ENCODE measurements around the gene AHSG.
"Not testable (repeated sequence)": the region's sequence is repeated elsewhere in the genome, so short reads cannot be mapped to it uniquely, and the experiment has no call there.

AHSG gene

GRCh38 chr3:186612721-186613636 lies at the start of gene AHSG:
TSS of gene AHSG (plus strand) at chr3:186613060. CDS start at chr3:186613142, 82 bp downstream.
- no peak for DNase-seq

- no peak for DNase-seq
Observed at GRCh38 chr3:186564586-186564985, 48.3 kb upstream of the AHSG start.

- DNase-seq, result no peak
Observed at GRCh38 chr3:186566772-186567071, 46.1 kb upstream of the AHSG start.

- peak; percentile 90 for DNase-seq
Observed at GRCh38 chr3:186567072-186567921, 45.6 kb upstream of the AHSG start, which contains the start of gene TBCCD1. TSS of gene TBCCD1 (minus strand) at chr3:186567339. CDS start at chr3:186564329, 3,010 bp downstream.

DNA sequence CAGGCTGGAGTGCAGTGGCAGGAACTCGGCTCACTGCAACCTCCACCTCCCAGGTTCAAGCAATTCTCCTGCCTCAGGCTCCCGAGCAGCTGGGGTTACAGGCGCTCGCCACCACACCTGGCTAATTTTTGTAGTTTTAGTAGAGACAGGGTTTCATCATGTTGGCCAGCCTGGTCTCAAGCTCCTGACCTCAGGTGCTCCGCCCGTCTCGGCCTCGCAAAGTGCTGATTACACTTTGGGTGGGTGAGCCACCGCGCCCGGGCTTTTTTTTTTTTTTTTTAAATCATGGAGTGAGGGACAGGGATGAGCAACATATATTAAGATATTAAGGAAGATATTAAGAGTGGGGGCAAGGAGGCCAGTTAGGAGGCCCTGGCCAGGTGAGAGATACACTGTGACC lies 43.5 kb upstream of the AHSG start:
- DNase-seq, result peak; percentile 43

DNA sequence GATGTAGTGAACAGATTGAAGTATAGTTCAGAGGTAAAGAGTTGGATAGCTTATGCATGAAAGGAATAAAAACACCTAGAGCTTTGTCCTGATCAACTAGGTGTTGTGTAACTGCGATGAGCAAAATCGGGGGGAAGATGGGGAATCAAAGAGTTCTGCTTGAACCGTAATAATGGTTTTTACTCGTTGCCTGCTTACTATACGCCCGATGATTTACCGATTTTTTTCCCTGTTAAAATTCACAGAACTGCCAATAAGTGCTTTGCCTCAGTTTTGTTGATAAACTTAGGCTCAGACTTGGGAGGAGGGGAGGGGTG lies 43.1 kb upstream of the AHSG start:
- no peak for DNase-seq

DNA sequence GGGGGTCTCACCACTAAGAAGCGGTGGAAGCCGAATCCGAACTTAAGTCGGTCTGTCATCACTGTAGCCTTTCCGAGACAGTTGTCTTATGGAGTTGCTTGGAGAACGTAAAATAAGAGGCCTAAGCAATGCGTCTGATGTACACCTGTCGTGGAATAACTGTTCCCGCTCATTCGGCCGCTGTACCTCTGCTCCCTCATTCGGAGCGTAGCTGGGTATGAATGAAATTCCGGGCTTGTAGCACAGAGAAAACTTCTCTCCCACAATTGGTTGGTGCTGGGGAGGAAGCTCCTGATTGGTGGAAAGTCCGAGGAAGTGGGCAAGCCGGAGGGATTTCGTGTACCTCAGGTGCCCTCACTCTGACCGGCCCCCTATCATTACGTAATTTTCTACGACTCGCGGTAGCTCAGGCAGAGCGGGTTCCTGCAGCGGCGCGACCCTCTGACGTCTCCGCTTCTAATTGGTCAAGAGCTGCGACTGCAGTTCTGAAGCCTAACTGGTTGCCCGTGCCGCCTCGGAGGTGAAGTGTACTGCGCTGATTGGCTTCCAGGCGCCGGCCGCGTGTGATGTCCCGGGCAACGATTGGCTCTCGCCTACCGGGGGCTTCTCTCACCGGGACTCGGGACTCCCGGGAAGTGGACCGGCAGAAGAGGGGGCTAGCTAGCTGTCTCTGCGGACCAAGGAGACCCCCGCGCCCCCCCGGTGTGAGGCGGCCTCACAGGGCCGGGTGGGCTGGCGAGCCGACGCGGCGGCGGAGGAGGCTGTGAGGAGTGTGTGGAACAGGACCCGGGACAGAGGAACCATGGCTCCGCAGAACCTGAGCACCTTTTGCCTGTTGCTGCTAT lies 42.5 kb upstream of the AHSG start, which contains the start of gene DNAJB11:
Gene DNAJB11, plus strand, starts transcription at position 625 of the 845 bp plus-strand sequence. Its CDS starts 178 bp downstream, at position 803.
- DNase-seq, result peak; percentile 99

DNA sequence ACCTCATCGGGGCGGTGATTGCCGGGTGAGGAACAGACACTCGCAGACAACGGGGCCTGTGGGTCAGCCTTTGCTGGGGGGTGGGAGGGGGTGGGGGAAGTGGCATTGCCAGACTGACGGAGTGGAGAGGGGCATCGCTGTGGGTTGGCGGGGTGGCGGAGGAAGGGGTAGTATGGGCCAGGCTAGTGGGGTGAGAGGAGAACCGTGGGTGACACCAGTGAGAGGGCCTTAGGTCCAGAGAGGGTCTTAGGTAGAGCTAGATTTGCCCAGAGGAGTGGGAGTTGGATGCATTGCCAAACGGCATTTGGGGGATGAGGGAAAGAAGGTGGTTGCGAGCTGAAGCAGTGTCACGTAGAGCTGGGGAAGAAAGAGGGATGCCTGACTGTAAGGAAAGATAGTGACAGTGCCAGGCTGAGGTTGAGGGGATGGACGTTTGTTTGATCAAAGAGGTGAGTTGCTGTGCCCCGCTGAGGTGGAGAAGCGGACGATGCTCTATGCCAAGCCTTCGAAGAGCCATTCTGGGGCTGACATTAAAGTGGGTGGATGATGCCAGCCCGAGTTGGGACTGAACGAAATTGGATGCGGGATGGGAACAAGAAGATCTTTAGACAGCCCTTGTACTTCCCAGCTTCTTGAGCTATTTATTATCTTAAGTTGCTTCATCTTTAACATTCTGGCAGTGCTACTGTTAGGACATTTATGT lies 41.8 kb upstream of the AHSG start:
- no peak for DNase-seq

DNA sequence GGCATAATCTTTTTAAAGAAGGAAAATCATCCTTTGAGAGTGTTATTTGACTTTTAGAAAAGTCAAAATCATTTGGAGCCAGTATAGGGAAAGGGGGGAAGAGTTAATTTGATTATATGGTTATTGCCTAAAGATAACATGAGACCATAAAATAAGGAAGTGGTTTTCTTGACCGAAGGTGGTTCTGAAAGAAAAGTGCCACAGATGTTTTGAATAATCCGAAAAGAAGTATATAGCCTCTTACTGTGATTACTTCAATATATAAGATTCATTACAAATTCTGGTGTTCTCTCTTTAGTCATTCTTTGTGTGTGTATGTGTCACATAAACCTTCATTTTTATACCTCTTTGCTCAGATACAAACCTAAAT lies 41.2 kb upstream of the AHSG start:
- peak; percentile 30 for DNase-seq

- no peak for DNase-seq
Observed at GRCh38 chr3:186577521-186577920, 35.3 kb upstream of the AHSG start.

DNA sequence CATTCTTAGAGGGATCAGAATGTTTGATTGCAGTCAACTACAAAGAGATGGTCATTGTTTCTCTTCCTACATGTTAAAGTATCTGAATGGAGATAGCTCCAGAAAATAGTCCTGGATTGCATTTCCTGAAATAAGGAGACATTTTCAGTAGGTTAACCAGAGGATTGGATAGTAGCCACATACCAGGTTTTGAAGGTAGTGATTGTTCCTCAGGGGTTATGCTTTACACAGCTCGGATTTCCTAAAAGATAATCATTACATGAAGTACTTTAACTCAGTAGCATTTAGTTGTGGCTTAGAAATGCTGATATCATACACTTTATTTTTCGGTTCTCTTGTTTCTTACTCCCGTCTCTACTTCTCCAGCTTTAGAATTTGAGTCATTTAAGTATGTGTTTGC lies 32.1 kb upstream of the AHSG start:
- no peak for DNase-seq

GRCh38 chr3:186582541-186582940 lies 30.3 kb upstream of the AHSG start:
- no peak for DNase-seq

DNA sequence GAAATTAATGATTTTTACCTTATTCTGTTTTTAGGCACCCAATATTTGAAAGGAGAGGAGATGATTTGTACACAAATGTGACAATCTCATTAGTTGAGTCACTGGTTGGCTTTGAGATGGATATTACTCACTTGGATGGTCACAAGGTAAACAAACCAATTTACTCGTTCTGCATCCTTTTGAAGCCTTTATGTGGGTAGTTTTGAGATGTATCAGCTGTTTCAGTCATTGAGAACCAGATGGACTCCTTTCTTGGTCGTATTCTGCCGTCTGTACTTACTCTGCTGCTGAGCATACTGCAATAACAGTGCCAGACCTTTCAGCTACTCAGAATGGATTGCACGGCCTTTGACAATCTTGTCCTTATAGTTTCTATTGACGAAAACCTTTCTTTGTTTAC lies 29.0 kb upstream of the AHSG start:
- DNase-seq, result no peak

DNA sequence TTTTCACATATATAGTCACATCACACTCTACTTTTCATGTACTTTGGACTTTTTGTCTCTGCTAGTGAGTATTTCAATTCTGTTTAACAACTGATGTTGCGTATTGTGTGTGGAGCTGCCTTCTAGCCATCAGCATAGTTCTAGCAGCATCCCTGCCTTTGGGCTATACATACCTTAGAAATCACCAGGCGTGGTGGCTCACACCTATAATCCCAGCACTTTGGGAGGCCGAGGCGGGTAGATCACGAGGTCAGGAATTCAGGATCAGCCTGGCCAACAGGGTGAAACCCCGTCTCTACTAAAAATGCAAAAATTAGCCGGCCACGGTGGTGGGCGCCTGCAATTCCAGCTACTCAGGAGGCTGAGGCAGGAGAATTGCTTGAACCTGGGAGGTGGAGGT lies 26.6 kb upstream of the AHSG start:
- DNase-seq, result not testable (repeated sequence)

DNA sequence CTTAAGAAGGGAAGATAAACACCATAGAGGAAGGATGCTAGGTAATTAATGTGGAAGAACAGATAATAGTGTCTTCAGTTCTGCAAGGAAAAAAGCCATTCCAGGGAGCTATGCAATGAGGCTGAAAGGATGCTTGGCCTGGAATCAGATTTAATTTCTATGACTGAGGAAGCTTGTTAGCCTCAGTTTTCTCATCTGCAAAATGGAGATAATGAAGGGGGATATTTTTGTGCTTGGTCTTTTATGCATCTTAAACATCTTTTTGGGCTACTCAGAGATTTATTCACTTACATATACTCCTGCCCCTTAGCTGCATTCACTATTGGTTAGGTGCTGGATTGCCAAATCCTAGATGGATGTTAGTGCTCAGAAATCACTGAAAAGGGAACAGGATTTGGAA lies 25.7 kb upstream of the AHSG start:
- no peak for DNase-seq

GRCh38 chr3:186588632-186589031 lies 24.2 kb upstream of the AHSG start:
- DNase-seq, result no peak

DNA sequence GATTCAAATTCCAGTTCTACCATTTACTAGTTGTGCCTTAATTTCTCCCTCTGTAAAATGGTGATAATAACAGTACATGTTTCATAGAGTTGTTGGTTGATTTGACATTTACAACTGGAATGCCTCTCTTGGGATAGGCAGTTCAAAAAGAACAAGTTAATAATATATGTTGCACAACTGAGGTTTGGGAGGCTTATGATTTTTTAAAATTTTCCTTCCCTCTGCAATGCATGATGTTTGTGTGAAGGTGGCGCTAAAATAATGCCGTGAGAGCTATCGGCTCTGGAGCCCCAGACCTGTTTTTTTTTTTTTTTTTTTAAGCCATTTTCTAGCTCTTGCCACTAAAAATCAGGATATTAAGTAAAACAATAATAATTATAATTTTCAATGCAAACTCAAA lies 23.7 kb upstream of the AHSG start:
- DNase-seq, result peak; percentile 58

GRCh38 chr3:186589856-186590579 lies 22.8 kb upstream of the AHSG start:
- no peak for DNase-seq

DNA sequence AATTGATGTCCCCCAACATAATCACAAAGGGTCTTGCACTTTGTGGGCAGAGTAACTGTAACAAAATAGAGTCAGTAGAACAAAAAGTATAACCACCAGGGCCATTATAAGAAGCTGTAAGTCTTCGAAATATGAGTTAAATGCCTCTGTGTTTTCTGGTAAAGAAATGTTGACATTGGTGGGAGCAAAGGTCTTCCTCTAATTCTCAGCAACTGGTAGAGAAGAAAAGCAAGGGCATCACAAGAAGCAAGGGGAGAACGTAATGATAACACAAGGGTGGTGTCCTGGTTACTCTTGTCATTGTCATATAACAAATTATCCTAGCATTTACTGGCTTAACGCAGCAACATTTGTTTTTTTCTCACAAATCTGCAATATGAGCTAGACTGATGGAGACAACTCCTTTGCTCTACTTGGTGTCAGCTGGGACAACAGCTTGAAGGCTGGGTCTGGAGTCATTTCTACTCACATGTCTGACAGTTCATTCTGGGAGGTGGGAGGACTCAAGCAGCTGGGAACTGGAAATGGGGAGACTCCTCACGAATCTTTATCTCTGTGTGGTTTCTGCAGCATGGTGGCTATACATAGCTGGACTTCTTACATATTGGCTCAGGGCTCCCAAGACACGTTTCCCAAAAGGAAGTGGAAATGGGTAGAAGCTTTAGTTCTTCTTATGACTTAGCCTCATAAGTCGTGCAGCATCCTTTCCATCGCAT lies 22.1 kb upstream of the AHSG start:
- DNase-seq, result no peak

DNA sequence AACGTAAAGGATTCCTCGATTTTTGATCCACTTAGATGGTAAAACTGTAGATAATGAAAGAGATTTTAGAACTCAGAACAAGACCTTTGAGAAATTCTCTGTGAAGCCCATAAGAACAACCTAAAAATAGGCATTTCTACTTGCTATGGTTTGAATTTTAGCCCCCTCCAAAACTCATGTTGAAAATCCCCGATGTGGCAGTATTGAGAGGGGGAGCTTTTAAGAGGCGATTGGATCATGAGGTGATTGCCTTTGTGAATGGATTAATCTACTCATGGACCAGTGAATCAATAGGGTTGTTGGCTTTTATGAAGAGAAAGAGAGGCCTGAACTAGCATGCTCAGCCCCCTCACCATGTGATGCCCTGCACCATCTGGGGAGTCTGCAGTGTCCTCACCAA lies 20.2 kb upstream of the AHSG start:
- DNase-seq, result no peak

- no peak for DNase-seq
Observed at GRCh38 chr3:186593862-186594261, 19.0 kb upstream of the AHSG start.
